EL (cell line): ENCODE data around the gene SHROOM1.
"Not testable (repeated sequence)": the region's sequence is repeated elsewhere in the genome, so short reads cannot be mapped to it uniquely, and the experiment has no call there.

Source experiments
- DNase-seq: peaks from one replicate; pipeline ENCODE4 v3.0.0-alpha.2; 2016

SHROOM1 gene

GRCh38 chr5:132830436-132831094 is at the start of gene SHROOM1:
Gene SHROOM1 (minus strand): TSS chr5:132830647. CDS start chr5:132826140, 4,507 bp downstream.
- peak; percentile 74 for DNase-seq

GRCh38 chr5:132877938-132878337 is 47.5 kb upstream of the SHROOM1 start:
- DNase-seq = peak; percentile 52

- no peak for DNase-seq
These were observed 47.0 kb upstream of the SHROOM1 start for GRCh38 chr5:132877466-132877865.

GRCh38 chr5:132876020-132876759 is 45.7 kb upstream of the SHROOM1 start:
- DNase-seq = peak; percentile 32

GRCh38 chr5:132873930-132874271 is 43.5 kb upstream of the SHROOM1 start:
- DNase-seq = no peak

- DNase-seq = no peak
These were observed 42.9 kb upstream of the SHROOM1 start, which contains the start of gene LEAP2 for GRCh38 chr5:132873119-132873929. Gene LEAP2 (plus strand): TSS chr5:132873668. CDS start chr5:132873695, 27 bp downstream.

GRCh38 chr5:132872788-132873118 is 42.3 kb upstream of the SHROOM1 start:
- no peak for DNase-seq

GRCh38 chr5:132871459-132872284 is 41.2 kb upstream of the SHROOM1 start:
- no peak for DNase-seq

- DNase-seq = no peak
These were observed 40.4 kb upstream of the SHROOM1 start for GRCh38 chr5:132870801-132871200.

- DNase-seq = no peak
These were observed 38.3 kb upstream of the SHROOM1 start for GRCh38 chr5:132868754-132869153.

- DNase-seq = no peak
These were observed 36.6 kb upstream of the SHROOM1 start for GRCh38 chr5:132867046-132867451.

- peak; percentile 100 for DNase-seq
These were observed 36.0 kb upstream of the SHROOM1 start, which contains the start of the genes GDF9 and UQCRQ for GRCh38 chr5:132866342-132867045. Gene GDF9 (minus strand): TSS chr5:132866469. CDS start chr5:132864533, 1,936 bp downstream. Gene UQCRQ (plus strand): TSS chr5:132866642. CDS start chr5:132866882, 240 bp downstream.

GRCh38 chr5:132865668-132866341 is 35.4 kb upstream of the SHROOM1 start:
- no peak for DNase-seq

- DNase-seq = no peak
These were observed 30.3 kb upstream of the SHROOM1 start for GRCh38 chr5:132860742-132861141.

GRCh38 chr5:132859889-132860437 is 29.5 kb upstream of the SHROOM1 start:
- DNase-seq = no peak

- no peak for DNase-seq
These were observed 25.6 kb upstream of the SHROOM1 start for GRCh38 chr5:132856011-132856410.

- DNase-seq = not testable (repeated sequence)
These were observed 24.5 kb upstream of the SHROOM1 start for GRCh38 chr5:132854992-132855391.

- DNase-seq = no peak
These were observed 23.9 kb upstream of the SHROOM1 start for GRCh38 chr5:132854301-132854700.

- DNase-seq = no peak
These were observed 23.3 kb upstream of the SHROOM1 start for GRCh38 chr5:132853790-132854189.

- DNase-seq = no peak
These were observed 22.9 kb upstream of the SHROOM1 start for GRCh38 chr5:132853323-132853722.

- peak; percentile 47 for DNase-seq
These were observed 19.6 kb upstream of the SHROOM1 start for GRCh38 chr5:132850066-132850465.
